Astrocyte (in vitro differentiated cells and primary cell): ENCODE measurements around the gene FAM236A.
"Not testable (repeated sequence)": the region's sequence is repeated elsewhere in the genome, so short reads cannot be mapped to it uniquely, and the experiment has no call there.

Source experiments
- CTCF ChIP-seq: IDR thresholded peaks from 2 replicates; pipeline ENCODE4 v1.5.1; 2011; ENCODE audit warnings: low read depth, mild to moderate bottlenecking, inconsistent platforms, low read length, moderate library complexity; ENCODE audit not compliant: insufficient read depth
- EZH2 ChIP-seq: IDR thresholded peaks from 2 replicates; pipeline ENCODE4 v1.6.1; 2012; ENCODE audit warnings: mild to moderate bottlenecking, low read length, inconsistent platforms; ENCODE audit not compliant: insufficient read depth

- not testable (repeated sequence) for TF ChIP-seq EZH2, CTCF
Measured at GRCh38 chrX:72936455-72936854, 1.6 kb upstream of the FAM236A start.
